Ovary (tissue), 9 donors: ENCODE measurements around the gene TRAF3IP1. TPM values are rescaled to one million over a fixed set of nuclear protein-coding genes. Genes with fewer than 3 reads are reported as not detected.
A peak's percentile ranks its signal among the peaks of the same experiment; 100 is the strongest.

Experiments
- DNase-seq, 5 donors: peaks; one replicate each; pipeline ENCODE4 v3.0.0-alpha.2; 2019 to 2020
- H3K27ac ChIP-seq, 2 donors: fragments of 200-600 bp; one replicate each; pipeline versions ENCODE4 v1.5.1 to v1.8.0; 2019 to 2022
- H3K27me3 ChIP-seq: fragments of 200-600 bp; one replicate; pipeline ENCODE4 v1.8.0; 2022
- H3K36me3 ChIP-seq: fragments of 200-600 bp; sonication (generic); one replicate; pipeline ENCODE4 v1.5.1; 2019
- H3K4me1 ChIP-seq: one replicate; pipeline ENCODE4 v1.8.1; 2013; ENCODE audit warnings: mild to moderate bottlenecking, moderate library complexity; ENCODE audit not compliant: insufficient read depth
- H3K4me3 ChIP-seq: fragments of 200-600 bp; sonication (generic); one replicate; pipeline ENCODE4 v1.5.1; 2017
- H3K9me3 ChIP-seq, 2 donors: fragments of 200-600 bp in 1 of 2; sonication (generic) in 1 of 2; one replicate each; pipeline versions ENCODE4 v1.5.1 to v1.8.1; 2013 to 2019; ENCODE audit warnings: mild to moderate bottlenecking in 1 of 2, moderate library complexity in 1 of 2
- EP300 ChIP-seq: sonication (generic); formaldehyde crosslinking; IDR thresholded peaks from one replicate; pipeline ENCODE4 v1.6.1; 2017; ENCODE audit warnings: antibody characterized with exemption
- POLR2A ChIP-seq: fragments of 450-650 bp; IDR thresholded peaks from one replicate; pipeline ENCODE4 v1.6.1; 2017; ENCODE audit warnings: antibody characterized with exemption, mild to moderate bottlenecking, moderate library complexity
- WGBS, 3 donors: extraction: QIAGEN DNeasy Blood & Tissue Kit in 1 of 3; methylation state at CpG; one replicate each; pipeline versions ENCODE4 v1.1.5 to v1.1.7; 2013 to 2017; 5-methylcytosine and 5-hydroxymethylcytosine counted together
- intact Hi-C, 4 donors: fragments of 100-400 bp; cut with DNase I; formaldehyde crosslinking; loops; one replicate each; pipeline versions ENCODE4 v1.11.0 to v1.15.1; 2022 to 2023
- polyA plus RNA-seq, 2 donors: library from polyadenylated mRNA; stranded (reverse); fragments of 200-250 nt in 1 of 2; fragments of 350-450 nt in 1 of 2; fragmentation: Illumina TruSeq in 1 of 2; extraction: RNeasy Lipid Tissue Mini Kit (QIAGEN cat#74804) in 1 of 2; gene quantifications; one replicate each; pipeline ENCODE4 v1.2.3, GENCODE V29; 2013 to 2014
- total RNA-seq, 7 donors: library from RNA; depleted of rRNA in 2 of 7; stranded (reverse); fragments of >200 nt in 2 of 7; fragmentation: NEBNext Ultra II Directional in 3 of 7; extraction: Animal tissue kit (Norgen Biotek cat#: 25700) in 3 of 7; gene quantifications; one replicate each; pipeline versions ENCODE4 v1.1.0 to v1.2.4, GENCODE V29; 2016 to 2023
- TF ChIP-seq, protein P1 (sequence below), 3 donors: fragments of 450-650 bp in 2 of 3; fragments of 200-600 bp in 1 of 3; IDR thresholded peaks; one replicate each; pipeline versions ENCODE4 v1.5.1 to v1.8.0; 2016 to 2022; ENCODE audit warnings: antibody characterized with exemption in 3 of 3, mild to moderate bottlenecking in 1 of 3
- donor health status: DM: no; HTN: no; CAD: no; lungs with moderate emphysema.
- donor health status: DM: no; HTN: no; CAD: no.
- donor health status: Bipolar disorder and iron deficiency.
- donor health status: DM: yes; HTN: yes; CAD: no.
- donor health status: DM: no; HTN: no; CAD: no.
- donor health status: DM: yes; HTN: yes; CAD: no.

TRAF3IP1 gene
- total and polyA plus RNA-seq, 9 donors = 7.0 to 29.2 (median 19.1) TPM

GRCh38 chr2:238423561-238424312 is 103.4 kb downstream of the TRAF3IP1 start:
- Histone ChIP-seq H3K36me3 (no peaks in the 10 kb centered on the region), H3K9me3 (no peaks in the 10 kb centered on the region), H3K4me3 (no peak overlapping the region), H3K27me3 (no peaks in the 10 kb centered on the region), H3K4me1 (peaks cover 14% of the 10 kb centered on the region), H3K27ac (no peak overlapping the region)
- DNase-seq = no peak
- intact Hi-C loops = no loop called here
- no peak for TF ChIP-seq POLR2A
- TF ChIP-seq, protein P1, sequence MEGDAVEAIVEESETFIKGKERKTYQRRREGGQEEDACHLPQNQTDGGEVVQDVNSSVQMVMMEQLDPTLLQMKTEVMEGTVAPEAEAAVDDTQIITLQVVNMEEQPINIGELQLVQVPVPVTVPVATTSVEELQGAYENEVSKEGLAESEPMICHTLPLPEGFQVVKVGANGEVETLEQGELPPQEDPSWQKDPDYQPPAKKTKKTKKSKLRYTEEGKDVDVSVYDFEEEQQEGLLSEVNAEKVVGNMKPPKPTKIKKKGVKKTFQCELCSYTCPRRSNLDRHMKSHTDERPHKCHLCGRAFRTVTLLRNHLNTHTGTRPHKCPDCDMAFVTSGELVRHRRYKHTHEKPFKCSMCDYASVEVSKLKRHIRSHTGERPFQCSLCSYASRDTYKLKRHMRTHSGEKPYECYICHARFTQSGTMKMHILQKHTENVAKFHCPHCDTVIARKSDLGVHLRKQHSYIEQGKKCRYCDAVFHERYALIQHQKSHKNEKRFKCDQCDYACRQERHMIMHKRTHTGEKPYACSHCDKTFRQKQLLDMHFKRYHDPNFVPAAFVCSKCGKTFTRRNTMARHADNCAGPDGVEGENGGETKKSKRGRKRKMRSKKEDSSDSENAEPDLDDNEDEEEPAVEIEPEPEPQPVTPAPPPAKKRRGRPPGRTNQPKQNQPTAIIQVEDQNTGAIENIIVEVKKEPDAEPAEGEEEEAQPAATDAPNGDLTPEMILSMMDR (IDR thresholded peaks at IDR 0.05) = no peak
- no peak for TF ChIP-seq EP300
- 82 to 83% (median 82%) methylated on average over 9 of the region's 9 CpGs for WGBS, 3 donors

- Histone ChIP-seq H3K27me3 (no peaks in the 10 kb centered on the region), H3K27ac (no peak overlapping the region), H3K4me1 (peaks cover 16% of the 10 kb centered on the region), H3K36me3 (no peaks in the 10 kb centered on the region), H3K9me3 (no peaks in the 10 kb centered on the region), H3K4me3 (no peak overlapping the region)
- intact Hi-C loops = no loop called here
- no peak for DNase-seq
- TF ChIP-seq EP300 (no peak), POLR2A (no peak)
- TF ChIP-seq, protein P1 (IDR thresholded peaks at IDR 0.05) = no peak
- WGBS, 3 donors = 49 to 55% (median 50%) methylated on average over 3 of the region's 3 CpGs
Observed at GRCh38 chr2:238424313-238424700, 104.0 kb downstream of the TRAF3IP1 start.

GRCh38 chr2:238425505-238425978 is 105.2 kb downstream of the TRAF3IP1 start:
- Histone ChIP-seq H3K9me3 (no peaks in the 10 kb centered on the region), H3K4me3 (peak overlapping the region; percentile 90), H3K4me1 (peaks cover 16% of the 10 kb centered on the region), H3K27me3 (no peaks in the 10 kb centered on the region), H3K36me3 (no peaks in the 10 kb centered on the region), H3K27ac (no peak overlapping the region)
- whole genome bisulfite sequencing, 3 donors = 34 to 49% (median 41%) methylated on average over 16 of the region's 16 CpGs
- DNase-seq = no peak
- TF ChIP-seq, protein P1 (IDR thresholded peaks at IDR 0.05) = no peak
- intact Hi-C loops = no loop called here

GRCh38 chr2:238425979-238426567 is 105.8 kb downstream of the TRAF3IP1 start:
- 1 to 3% (median 2%) methylated on average over 21 to 24 of the region's 24 CpGs for WGBS, 3 donors
- peak overlapping the region; percentile 90 for H3K4me3 ChIP-seq
- TF ChIP-seq, protein P1 (IDR thresholded peaks at IDR 0.05) = no peak
- TF ChIP-seq POLR2A (no peak), EP300 (no peak)
- peaks cover 16% of the 10 kb centered on the region for H3K4me1 ChIP-seq
- H3K9me3 ChIP-seq = no peaks in the 10 kb centered on the region
- H3K36me3 ChIP-seq = no peaks in the 10 kb centered on the region
- intact Hi-C loops = no loop called here
- no peaks in the 10 kb centered on the region for H3K27me3 ChIP-seq
- peak in 2 of 5 donors; percentile 43 to 51 for DNase-seq
- H3K27ac ChIP-seq = peak overlapping the region; percentile 88 to 91
